Heart left ventricle (tissue), 16 donors: ENCODE measurements around the gene JPH2. TPM values are rescaled to one million over a fixed set of nuclear protein-coding genes. Genes with fewer than 3 reads are reported as not detected.

Source experiments
- ATAC-seq, 4 donors: fragments of 200-7000 bp; cut with Tn5 transposase; one replicate each; pipeline ENCODE4 v1.9.1; 2020 to 2022; ENCODE audit warnings: moderate library complexity in 4 of 4, mild to moderate bottlenecking in 3 of 4, moderate number of reproducible peaks in 1 of 4
- DNase-seq, 5 donors: peaks; one replicate each; pipeline ENCODE4 v3.0.0-alpha.2; 2020
- H3K27ac ChIP-seq, 12 donors: fragments of 200-600 bp; sonication (generic) in 4 of 12; one replicate each; pipeline versions ENCODE4 v1.5.0 to v1.8.0; 2016 to 2022; ENCODE audit warnings: mild to moderate bottlenecking in 2 of 12
- H3K27me3 ChIP-seq, 9 donors: fragments of 200-600 bp; sonication (generic) in 2 of 9; one replicate each; pipeline versions ENCODE4 v1.5.1 to v1.8.0; 2016 to 2022; ENCODE audit warnings: mild to moderate bottlenecking in 3 of 9
- H3K36me3 ChIP-seq, 9 donors: fragments of 200-600 bp; sonication (generic) in 2 of 9; one replicate each; pipeline versions ENCODE4 v1.5.0 to v1.8.0; 2018 to 2022; ENCODE audit warnings: mild to moderate bottlenecking in 2 of 9
- H3K4me1 ChIP-seq, 12 donors: fragments of 200-600 bp; sonication (generic) in 4 of 12; one replicate each; pipeline versions ENCODE4 v1.5.0 to v1.8.0; 2016 to 2022; ENCODE audit warnings: mild to moderate bottlenecking in 3 of 12
- H3K4me3 ChIP-seq, 12 donors: fragments of 200-600 bp; sonication (generic) in 4 of 12; one replicate each; pipeline versions ENCODE4 v1.5.0 to v1.8.0; 2017 to 2022; ENCODE audit warnings: mild to moderate bottlenecking in 9 of 12, moderate library complexity in 4 of 12
- H3K9me3 ChIP-seq, 12 donors: fragments of 200-600 bp; sonication (generic) in 4 of 12; one replicate each; pipeline versions ENCODE4 v1.5.0 to v1.8.0; 2016 to 2022; ENCODE audit warnings: mild to moderate bottlenecking in 1 of 12
- POLR2A ChIP-seq, 2 donors: fragments of 450-650 bp; IDR thresholded peaks; one replicate each; pipeline ENCODE4 v1.6.1; 2017; ENCODE audit warnings: antibody characterized with exemption in 2 of 2, mild to moderate bottlenecking in 2 of 2, moderate library complexity in 2 of 2
- WGBS, 4 donors: extraction: QIAGEN DNeasy Blood & Tissue Kit in 2 of 4; methylation state at CpG; one replicate each; pipeline versions ENCODE4 v1.1.5 to v1.1.7; 2013 to 2018; 5-methylcytosine and 5-hydroxymethylcytosine counted together
- intact Hi-C, 10 donors: fragments of 100-400 bp; cut with DNase I; formaldehyde crosslinking; loops; one replicate each; pipeline versions ENCODE4 v1.11.1 to v1.14.2; 2022
- long read RNA-seq, 3 donors: library from polyadenylated mRNA; unstranded; transcript quantifications; one replicate each; pipeline ENCODE4 v2.0.0, GENCODE V29; 2020 to 2021
- polyA plus RNA-seq, 2 donors: library from polyadenylated mRNA; stranded (reverse); fragments of 200-250 nt; gene quantifications; one replicate each; pipeline ENCODE4 v1.2.3, GENCODE V29; 2013
- total RNA-seq, 9 donors: library from RNA; depleted of rRNA in 2 of 9; stranded (reverse); fragments of >200 nt in 2 of 9; fragmentation: NEBNext Ultra II Directional in 3 of 9; extraction: Animal tissue kit (Norgen Biotek cat#: 25700) in 3 of 9; gene quantifications; one replicate each; pipeline versions ENCODE4 v1.1.0 to v1.2.4, GENCODE V29; 2016 to 2023
- TF ChIP-seq, protein P1 (sequence below), 12 donors: fragments of 200-600 bp; sonication (generic) in 4 of 12; IDR thresholded peaks; one replicate each; pipeline versions ENCODE4 v1.5.0 to v1.8.0; 2018 to 2022; ENCODE audit warnings: antibody characterized with exemption in 12 of 12, mild to moderate bottlenecking in 5 of 12
- donor health status: ischemic (EF 13 %, LVEDD 7.1; RV severe dilation, severe dysfunction).
- donor health status: healthy with polysubstance abuse.
- donor health status: DM: no; HTN: yes; CAD: no.
- donor health status: DM: no; HTN: no; CAD: no.
- donor health status: ischemic (EF 25% LVEDD 6.9; RV normal size, moderate dysfunction).
- donor health status: ischemic (EF 25% LVEDD 5.7; RV mildly dilated, moderate dysfunction).
- donor health status: healthy.
- donor health status: DM: yes; HTN: yes; CAD: no.
- donor health status: ischemic (EF 35%, LVEDD 5.7; RV mildly dilated, moderate dysfunction).
- donor health status: nonischemic (EF 11% LVEDD 7.7; RV severe dilation, severe dysfunction).
- donor health status: DM: yes; HTN: yes; CAD: no.
- donor health status: PGD.
- donor health status: ischemic (EF 29% LVEDD 5.4; RV normal size, mild dysfunction).
- donor health status: nonischemic (EF 23%, LVEDD 6.1; RV moderate dilation, normal function).

JPH2 gene
- total RNA-seq, result 100 to 1,000 TPM in 8 of 9 donors, 10 to 100 TPM in 1; 99.5 to 219 (median 166) TPM
- 100 to 1,000 TPM; 129 to 144 TPM for polyA plus RNA-seq
- long read RNA-seq, donor 1, full-length matches to known transcripts, result 50 of 306 reads
- long read RNA-seq, donor 1, partial matches to known transcripts, result 118 of 306 reads
- long read RNA-seq, donor 1, other reads (novel, unspliced or antisense), result 138 of 306 reads
- long read RNA-seq, donor 2, transcript JPH2-201 (2 exons, 1,923 nt), result major isoform, 59 of 222 reads
- long read RNA-seq, donor 2, partial matches to known transcripts, result 148 of 222 reads
- long read RNA-seq, donor 2, other reads (novel, unspliced or antisense), result 15 of 222 reads
- long read RNA-seq, donor 3, full-length matches to known transcripts, result 94 of 269 reads
- long read RNA-seq, donor 3, partial matches to known transcripts, result 107 of 269 reads
- long read RNA-seq, donor 3, other reads (novel, unspliced or antisense), result 68 of 269 reads

DNA sequence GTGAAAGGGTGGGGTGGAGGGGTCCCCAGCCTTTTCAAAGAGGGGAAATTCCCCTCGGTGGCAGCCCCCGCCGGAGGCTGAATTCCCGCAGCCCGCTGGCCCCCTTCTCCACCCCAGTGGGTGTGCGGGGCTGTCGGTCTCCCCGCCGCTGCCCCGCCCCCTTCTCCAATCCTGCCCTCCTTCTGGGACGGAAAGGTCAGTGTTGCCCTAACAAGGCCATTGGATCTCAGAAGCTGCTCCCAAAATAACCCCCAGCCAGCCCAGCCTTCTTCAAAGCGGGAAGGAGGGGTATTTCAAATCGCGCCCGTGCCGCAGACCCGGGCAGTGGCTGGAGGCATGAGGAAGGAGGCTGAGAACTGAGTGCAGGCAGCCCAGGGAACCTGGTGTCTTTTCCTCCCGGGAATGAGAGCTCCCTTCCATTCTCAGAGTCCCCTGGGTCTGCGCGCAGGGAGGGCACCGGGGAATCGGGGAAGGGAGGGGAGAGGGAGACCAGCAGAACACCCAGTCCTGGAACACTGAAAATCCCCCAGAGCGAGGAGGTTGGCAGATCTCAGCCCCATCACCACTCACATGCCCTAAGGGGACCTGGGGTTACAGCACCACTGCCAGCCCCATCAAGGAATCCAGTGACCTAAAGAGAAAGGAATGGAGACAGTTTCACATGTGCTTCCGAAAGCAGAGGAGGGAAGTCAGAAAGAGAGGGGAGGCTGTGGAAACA, at the start of gene JPH2:
JPH2 (minus strand) TSS at position 135 of the 718 bp plus-strand sequence. CDS start 483 bp downstream, outside the sequence.
- Histone ChIP-seq H3K36me3 (peaks cover 0 to 2% (median 0%) of the 10 kb centered on the region in 9 donors), H3K9me3 (no peaks in the 10 kb centered on the region), H3K27me3 (peaks cover 0 to 21% (median 0%) of the 10 kb centered on the region in 9 donors), H3K4me1 (peaks cover 0 to 33% (median 19%) of the 10 kb centered on the region in 12 donors), H3K27ac (peak within 1 kb of the TSS; percentile 72 to 97 (median 92)), H3K4me3 (peak within 1 kb of the TSS; percentile 46 to 87 (median 65))
- ATAC-seq (peak; percentile 88 to 90 (median 88)), DNase-seq (peak; percentile 76 to 88 (median 84))
- TF ChIP-seq, protein P1, sequence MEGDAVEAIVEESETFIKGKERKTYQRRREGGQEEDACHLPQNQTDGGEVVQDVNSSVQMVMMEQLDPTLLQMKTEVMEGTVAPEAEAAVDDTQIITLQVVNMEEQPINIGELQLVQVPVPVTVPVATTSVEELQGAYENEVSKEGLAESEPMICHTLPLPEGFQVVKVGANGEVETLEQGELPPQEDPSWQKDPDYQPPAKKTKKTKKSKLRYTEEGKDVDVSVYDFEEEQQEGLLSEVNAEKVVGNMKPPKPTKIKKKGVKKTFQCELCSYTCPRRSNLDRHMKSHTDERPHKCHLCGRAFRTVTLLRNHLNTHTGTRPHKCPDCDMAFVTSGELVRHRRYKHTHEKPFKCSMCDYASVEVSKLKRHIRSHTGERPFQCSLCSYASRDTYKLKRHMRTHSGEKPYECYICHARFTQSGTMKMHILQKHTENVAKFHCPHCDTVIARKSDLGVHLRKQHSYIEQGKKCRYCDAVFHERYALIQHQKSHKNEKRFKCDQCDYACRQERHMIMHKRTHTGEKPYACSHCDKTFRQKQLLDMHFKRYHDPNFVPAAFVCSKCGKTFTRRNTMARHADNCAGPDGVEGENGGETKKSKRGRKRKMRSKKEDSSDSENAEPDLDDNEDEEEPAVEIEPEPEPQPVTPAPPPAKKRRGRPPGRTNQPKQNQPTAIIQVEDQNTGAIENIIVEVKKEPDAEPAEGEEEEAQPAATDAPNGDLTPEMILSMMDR (IDR thresholded peaks at IDR 0.05), result no peak
- TF ChIP-seq POLR2A (IDR thresholded peaks at IDR 0.05), result peak; percentile 58 to 69
- intact Hi-C loops, result loop anchor here in 5 of 10 donors (1.0 to 5.0 kb wide), 4 partner anchors 21 to 71 kb away; no protein-coding TSS in a partner anchor
- WGBS, 4 donors, result 0 to 2% (median 1%) methylated on average over 14 to 24 of the region's 24 CpGs

DNA sequence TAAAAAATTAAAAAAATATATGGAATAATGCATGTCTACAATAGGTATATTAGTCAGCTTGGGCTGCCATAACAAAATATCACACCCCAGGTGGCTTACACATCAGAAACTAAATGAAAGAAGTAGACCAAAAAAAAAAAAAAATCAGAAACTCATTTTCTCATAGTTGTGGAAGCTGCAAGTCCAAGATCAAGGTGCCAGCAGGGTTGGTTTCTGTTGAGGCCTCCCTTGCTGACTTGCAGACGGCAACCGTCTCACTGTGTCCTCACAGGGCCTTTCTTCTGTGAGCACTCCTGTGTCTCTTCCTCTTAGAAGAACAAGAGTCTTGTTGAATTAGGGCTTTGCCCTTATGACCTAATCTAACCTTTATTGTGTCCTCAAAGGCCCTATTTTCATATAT, 48.7 kb upstream of the JPH2 start:
- no peaks in the 10 kb centered on the region for H3K4me1 ChIP-seq
- H3K4me3 ChIP-seq, result no peak overlapping the region
- peaks cover 0 to 8% (median 0%) of the 10 kb centered on the region in 12 donors for H3K9me3 ChIP-seq
- intact Hi-C loops, result no loop called here
- no peaks in the 10 kb centered on the region for H3K36me3 ChIP-seq
- no peak for DNase-seq
- no peaks in the 10 kb centered on the region for H3K27me3 ChIP-seq
- TF ChIP-seq, protein P1 (IDR thresholded peaks at IDR 0.05), result no peak
- TF ChIP-seq POLR2A (IDR thresholded peaks at IDR 0.05), result no peak
- no peak overlapping the region for H3K27ac ChIP-seq
- WGBS, 4 donors, result 93 to 99% (median 94%) methylated on average over 2 of the region's 2 CpGs
- ATAC-seq, result no peak

DNA sequence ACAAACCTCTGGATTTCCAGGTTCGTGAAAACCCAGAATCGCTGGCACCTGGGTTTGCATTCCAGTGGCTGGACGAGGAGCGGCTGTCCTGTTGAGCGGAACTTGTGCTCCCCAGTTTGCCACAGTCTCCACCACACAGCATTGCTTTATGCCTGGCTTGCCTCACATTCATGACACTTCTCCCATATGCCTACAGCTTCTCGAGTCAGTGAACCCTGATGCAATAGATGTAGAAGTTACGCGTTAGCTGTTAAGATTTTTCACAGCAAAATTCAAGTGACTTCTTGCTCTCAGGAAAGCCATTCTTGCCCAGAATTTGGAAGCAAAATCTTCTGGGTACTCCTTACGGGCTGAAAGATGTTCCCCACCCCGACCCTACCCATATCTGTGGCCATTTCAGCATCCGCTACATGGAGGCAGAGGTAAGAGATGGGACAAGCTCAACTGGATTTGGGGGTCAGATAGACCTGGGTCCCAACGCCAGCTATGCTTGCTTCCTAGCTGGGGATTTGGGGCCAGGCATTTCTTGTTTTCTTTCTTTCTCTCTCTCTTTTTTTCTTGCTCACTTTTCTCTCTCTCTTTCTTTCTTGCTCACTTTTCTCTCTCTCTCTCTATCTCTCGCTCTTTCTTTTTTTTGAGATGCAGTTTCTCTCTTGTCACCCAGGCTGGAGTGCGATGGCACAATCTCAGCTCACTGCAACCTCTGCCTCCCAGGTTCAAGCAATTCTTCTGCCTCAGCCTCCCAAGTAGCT, 47.8 kb upstream of the JPH2 start:
- DNase-seq, result no peak
- H3K27me3 ChIP-seq, result no peaks in the 10 kb centered on the region
- TF ChIP-seq, protein P1 (IDR thresholded peaks at IDR 0.05), result no peak
- no peak for TF ChIP-seq POLR2A (IDR thresholded peaks at IDR 0.05)
- H3K9me3 ChIP-seq, result peaks cover 0 to 8% (median 0%) of the 10 kb centered on the region in 12 donors
- H3K4me1 ChIP-seq, result no peaks in the 10 kb centered on the region
- H3K4me3 ChIP-seq, result no peak overlapping the region
- no peaks in the 10 kb centered on the region for H3K36me3 ChIP-seq
- WGBS, 4 donors, result 89 to 97% (median 92%) methylated on average over 14 of the region's 14 CpGs
- intact Hi-C loops, result no loop called here
- ATAC-seq, result no peak
- no peak overlapping the region for H3K27ac ChIP-seq
